GOT3 (cell line): Measurements from ENCODE around the gene STK35.

Experiments
- DNase-seq: peaks from one replicate; lab custom pipeline; 2025; ENCODE audit warnings: mixed read lengths; lab: John Stamatoyannopoulos, UW

STK35 gene

DNA sequence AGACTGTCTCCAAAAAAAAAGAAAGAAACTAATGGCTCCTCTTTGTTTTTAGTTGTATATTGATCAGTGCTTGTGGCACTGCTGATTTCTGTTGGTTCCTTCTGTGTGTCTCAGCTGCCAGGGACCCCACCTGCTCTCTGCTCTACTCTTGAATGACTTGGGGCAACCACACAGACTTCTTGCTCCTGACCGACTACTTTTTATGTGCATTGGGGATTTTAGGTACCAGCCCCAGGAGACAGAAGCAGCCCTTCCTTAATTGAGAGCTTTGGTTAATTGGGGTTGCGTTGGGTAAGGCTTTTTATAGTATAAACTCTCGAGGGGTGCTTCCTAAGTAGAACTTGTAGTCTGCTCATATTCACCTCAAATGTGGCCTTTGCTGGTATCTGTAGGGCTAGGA is 6.9 kb downstream of the STK35 start:
- DNase-seq = no peak

DNA sequence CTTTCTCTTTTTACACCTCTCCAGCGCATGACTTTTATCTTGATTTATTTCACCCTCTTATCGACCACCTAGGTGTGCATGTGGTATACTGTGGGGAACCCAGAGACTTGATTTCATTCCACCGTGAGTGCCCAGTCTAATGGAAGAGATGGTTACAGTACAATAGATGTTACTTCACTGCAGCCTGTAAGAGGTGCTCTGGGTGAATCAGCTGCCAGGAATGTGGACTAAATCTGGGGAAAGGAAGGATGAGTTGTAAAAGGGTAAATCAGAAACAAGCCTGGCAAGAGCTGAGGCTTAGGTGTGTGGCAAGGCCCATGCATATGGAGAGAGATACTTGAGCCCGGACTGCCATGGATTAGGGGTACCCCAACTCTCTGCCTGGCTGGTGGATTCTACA is 7.4 kb downstream of the STK35 start:
- DNase-seq = no peak

DNA sequence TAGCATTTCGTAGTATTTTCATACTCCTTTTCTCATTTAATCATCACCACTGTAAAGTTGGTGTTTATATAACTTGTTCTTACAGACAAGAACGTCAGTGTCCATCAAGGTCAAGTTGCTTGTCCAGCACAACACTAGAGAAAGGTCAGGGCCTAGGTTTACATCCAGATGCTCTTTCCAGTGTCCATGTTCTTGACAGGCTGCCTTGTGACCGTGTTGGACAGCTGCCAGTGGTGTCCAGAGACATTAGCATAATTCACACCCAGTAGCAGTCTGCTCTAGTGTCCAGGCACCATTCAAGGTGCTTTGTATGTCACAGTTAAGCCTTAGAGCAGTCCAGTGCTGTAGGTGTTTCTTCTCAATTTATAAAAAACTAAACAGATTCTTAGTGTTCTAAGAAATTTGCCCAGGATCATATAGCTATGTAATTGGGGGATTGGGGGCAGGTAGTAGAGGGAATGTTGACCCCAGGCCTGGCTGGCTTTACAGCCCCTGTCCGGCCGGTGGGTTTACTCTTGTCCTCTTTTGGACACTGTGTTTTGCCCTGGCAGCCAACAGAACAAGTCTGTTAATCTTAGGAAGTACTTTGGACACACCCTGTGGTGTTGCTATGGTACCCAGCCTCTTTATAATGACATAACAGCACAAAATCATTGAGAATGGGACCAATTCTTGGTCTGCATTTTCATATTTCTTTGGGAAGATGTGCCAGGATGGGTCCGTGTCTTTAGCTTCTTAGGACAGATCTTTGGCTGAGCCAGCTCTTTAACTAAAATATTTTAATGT is 8.0 kb downstream of the STK35 start:
- no peak for DNase-seq

DNA sequence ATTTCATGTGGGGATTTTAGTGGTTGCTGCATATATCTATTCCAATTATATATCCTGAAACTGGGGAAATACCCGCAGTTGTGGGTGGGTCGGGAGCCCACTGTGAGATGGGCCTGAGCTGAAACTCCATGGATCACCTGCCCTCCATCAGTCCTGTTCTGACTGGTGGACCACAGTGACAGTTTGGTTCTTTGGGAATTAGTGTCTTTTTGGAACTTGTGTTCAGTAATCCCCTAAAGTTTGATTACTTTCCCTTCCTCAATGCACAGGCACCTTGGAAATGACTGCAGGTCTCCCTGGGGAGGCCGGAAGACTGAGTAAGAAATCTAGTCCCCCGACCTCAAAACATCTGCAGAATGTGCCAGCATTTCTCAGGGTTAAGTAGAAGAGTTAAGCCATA is 11.3 kb downstream of the STK35 start:
- no peak for DNase-seq

DNA sequence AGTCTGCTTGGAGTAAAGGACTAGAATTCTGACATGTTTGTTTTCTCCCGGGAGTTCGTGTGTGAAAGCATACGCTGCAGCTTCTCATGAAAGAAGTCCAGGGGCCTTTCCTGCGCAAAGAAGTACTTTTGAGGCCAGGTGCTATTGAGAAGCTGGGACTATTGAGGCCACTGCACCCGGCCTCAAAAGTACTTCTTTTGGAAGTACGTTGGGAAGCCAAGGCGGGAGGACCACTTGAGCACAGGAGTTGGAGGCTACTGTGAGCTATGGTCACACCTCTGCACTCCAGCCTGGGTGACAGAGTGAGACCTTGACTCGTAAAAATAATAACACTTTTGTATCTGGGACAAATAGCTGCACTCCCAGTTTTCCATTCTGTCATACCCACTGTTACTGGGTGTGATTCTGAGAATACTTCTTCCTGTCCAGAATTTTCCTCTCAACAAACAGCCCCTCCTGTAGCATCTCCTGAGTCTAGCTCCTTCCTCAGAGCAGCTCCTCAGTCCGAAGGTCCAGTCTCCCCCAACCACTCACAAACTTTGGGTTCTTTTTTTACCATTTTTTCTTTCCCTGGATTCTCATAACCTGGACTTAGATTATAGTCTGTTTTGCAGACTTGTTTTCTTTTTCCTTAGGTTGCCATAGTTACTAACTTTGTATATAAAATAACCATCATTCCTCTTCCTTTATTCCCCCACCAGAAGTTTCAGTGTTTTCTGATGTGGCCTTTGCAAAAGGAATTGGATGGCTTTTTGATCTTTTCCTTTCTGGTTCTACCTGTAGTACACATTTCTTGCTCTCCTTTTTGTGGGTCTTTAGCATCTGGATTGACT is 12.7 kb downstream of the STK35 start:
- DNase-seq = no peak

DNA sequence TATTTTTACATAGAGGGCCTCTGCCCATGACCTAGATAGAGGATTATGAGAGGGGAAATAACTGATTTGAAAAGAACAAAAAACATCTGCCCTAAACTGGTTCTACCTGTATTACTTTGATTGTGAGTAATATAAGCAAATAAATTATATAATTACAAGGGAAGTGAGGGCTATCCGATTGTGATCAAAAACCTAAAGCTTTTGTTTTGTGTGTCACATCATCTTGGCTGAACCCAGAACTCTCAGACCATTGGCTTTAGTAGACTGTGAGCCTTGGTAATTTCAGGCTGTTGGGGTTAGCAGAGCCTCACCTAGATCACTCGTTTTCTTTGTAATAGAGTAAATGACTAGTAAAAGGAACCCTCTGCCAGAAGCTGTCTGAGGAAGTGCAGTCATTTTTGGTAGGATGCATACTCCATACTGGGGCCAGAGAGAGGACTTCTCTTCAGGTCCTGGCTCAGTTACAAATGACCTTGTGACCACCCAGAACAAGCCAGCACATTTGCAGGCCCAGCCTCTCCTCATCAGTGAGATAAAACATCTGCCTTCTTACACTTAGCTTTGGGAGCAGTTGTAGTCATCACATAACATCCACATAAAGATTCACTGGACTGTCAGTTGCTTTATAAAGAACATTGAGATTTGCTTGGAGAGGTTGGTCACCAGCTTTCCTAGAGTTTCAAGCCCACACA is 13.5 kb downstream of the STK35 start:
- no peak for DNase-seq

DNA sequence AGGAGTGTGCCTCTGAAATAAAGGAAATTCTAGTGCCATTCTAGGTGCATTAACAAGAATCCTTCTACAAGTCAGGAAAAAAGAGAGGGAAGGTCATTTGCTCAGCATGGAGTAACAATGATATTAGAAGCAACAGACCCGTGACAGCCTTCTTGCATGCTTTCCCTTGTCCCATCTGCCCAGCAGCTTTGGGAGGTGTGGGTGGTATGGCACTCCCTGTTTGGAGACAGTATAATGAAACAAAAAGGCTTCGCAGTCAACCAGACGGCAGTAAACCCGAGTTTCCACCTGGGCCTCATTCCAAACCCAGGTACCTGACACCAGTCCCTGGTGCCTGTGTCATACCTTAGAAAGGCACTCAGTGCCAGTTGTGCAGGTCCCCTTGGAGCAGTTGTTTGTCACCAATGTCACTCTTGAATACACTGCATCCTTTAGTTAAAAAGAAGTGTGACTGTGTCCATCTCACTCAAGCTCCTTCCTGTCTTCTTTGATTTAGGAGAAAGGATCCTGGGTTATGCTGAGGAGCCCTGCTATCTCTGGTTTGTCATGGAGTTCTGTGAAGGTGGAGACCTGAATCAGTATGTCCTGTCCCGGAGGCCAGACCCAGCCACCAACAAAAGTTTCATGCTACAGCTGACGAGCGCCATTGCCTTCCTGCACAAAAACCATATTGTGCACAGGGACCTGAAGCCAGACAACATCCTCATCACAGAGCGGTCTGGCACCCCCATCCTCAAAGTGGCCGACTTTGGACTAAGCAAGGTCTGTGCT is 14.7 kb downstream of the STK35 start:
- no peak for DNase-seq

DNA sequence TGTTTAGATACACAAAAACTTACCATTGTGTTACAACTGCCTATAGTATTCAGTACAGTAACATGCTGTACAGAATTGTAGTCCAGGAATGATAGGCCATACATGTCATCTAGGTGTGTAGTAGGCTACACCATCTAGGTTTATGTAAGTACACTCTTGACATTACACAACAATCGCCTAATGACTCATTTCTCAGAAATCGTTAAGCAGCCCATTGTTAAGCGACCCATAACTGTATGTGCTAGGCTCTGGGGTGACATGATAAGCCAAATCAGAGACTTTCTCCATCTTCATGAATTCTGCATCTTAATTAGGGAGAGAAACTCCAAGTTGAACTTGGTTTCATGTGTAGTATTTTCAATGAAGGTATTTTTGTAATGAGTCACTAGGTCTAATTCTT is 17.2 kb downstream of the STK35 start:
- DNase-seq = no peak

DNA sequence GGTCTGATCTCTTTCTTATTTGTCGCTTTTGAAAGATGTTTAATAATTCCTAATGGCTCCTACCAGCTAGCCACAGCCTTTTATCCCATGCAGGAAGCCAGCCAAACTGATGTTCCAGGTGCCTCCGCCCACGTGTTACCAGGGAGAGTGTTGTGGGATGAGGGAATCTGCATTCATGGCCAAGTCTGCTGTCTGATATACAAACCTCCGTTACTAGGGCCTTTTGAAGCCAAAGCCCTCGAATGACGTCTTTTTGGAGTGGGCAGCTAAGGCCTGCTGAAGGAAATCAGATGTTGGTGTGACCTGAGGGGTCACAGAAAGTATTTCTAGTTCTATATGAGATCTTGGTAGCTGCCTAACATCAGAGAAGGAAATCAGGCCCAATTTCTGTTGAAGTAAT is 21.3 kb downstream of the STK35 start:
- no peak for DNase-seq

DNA sequence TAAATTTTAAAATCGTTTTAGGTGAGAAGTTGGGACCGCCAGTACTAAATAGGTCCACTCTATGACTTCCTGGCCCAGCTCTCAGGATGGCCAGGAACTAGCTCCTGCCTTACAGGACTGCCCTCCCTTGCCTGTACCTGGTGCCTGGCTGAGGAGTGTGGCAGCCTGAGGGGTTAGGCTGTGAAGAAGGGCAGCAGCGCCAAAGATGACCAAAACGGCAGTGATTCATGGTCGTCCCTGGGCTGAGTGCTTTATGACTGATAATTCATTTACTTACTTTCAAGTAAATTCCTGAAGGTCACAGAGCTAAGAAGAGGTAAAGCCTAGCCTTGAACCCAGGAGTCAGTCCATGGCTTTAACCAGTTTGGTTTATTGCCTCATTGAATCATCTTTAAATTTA is 22.1 kb downstream of the STK35 start:
- no peak for DNase-seq

DNA sequence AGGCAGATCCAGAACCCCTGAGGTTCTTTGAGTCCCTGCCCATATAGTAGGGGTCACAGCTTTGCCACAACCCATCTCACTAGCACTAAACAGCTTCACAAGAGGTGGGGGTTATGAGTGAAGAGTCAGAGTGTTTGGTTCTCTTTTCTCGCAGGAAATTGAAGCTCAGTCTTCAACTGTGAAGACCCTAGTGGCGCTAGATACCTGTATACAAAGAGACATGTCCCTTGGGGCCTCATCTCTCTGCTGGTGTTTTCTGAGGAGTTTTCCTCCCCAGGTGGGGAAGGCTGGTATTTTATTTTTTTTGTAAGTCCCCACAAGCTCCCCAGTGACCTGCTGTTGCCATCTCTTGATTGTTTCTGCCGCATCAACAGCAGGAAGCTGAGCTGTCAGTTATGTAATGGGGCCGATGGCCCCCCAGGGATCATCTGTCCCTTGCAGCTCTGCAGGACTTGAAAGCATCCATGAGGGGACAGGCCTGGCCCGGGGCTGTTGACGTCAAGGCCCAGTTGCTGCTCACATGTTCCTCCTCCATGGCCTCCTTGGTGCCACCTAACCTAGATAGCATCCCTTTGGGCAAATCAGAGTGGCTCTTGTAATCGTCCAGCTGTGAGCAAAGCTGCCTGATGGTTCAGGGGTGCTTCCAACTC is 23.1 kb downstream of the STK35 start:
- no peak for DNase-seq

DNA sequence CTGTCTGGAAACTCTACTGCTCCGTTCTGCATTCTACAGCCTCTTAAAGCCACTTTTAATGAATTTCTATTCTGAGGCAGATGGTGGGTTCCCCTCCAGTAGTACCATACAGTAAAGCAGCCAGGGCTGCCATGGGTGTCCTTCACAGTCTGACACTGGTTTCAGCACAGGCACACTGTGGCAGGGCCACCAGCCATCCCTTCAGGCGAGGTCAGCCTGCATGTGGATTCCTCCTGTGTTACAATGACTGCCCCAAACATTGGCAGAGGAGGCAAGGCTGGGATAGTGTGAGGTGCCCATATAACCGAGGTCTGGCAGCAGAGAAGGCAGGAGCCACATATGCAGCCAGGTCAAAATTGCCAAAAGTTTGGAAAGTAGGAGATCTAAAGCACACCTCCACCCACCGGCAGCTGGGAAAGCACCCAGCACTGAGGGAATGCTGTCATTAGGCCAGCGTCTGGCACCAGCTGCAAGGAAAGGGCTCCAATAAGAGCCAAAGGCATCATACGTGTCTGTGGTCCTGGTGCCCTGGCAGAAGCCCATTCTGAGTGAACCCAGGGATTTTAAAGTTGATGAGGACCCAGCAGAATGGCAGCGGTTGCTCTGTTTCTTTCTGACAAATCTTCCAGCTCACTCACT is 24.0 kb downstream of the STK35 start:
- no peak for DNase-seq

DNA sequence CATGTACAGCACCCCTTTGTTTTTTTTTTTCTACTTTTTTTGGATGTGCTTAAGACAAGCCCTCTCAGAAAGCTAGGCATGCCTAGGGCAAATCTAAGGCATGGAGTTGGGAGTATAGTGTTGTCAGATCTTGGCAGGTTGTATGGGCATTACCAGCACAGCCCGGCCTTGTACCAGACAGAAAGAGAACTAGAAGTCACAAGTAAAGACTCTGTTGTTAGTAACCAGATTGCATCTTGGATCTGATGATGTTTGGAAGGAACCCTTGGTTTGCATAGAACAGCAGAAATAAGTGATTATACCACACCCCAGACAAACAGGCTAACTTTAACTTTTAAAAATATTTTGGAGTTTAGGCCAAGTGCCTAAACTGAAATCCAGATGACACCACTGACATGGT is 25.6 kb downstream of the STK35 start:
- DNase-seq = no peak

DNA sequence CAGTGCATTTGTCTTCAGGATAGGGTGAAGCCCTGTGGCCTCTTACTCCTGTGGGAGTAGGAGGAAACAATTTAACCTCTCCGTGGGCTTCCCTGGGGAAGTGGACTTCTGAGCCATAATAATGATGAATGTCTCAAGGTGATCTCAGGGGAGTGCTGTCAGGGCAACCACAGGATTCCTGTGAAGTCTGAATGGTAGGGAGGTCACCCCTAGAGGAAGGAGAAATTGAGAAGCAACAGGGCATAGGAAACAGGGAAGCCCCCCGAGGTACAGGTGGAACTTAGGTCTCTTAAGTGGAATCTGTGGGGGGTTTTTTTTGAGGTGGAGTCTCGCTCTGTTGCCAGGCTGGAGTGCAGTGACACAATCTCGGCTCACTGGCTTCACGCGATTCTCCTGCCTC is 26.9 kb downstream of the STK35 start:
- DNase-seq = no peak

DNA sequence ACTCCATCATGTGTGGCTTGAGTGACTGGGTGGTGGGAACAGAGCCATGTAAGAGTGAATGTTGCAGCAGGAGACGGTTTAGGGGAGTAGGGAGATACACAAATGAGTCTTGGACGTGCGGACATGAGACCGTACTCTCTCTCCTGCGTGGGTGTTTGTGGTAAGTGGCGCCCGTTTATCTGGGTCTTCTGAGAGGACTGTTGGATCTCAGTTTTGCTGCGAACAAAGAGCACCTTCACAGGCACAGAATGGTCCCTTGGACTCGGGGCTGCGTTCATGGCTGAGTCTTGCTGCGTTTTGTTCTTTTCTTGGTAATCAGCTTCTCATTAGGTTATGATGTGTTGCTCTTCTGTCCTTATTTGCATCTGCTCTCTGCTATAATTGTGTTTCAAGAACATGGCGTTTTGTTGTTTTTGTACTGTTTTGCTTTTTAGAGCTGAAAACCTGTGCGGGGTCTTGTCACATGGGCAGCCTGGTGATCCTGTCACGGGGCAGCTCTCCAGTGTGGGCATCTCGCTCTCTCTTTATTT is 28.5 kb downstream of the STK35 start:
- no peak for DNase-seq

DNA sequence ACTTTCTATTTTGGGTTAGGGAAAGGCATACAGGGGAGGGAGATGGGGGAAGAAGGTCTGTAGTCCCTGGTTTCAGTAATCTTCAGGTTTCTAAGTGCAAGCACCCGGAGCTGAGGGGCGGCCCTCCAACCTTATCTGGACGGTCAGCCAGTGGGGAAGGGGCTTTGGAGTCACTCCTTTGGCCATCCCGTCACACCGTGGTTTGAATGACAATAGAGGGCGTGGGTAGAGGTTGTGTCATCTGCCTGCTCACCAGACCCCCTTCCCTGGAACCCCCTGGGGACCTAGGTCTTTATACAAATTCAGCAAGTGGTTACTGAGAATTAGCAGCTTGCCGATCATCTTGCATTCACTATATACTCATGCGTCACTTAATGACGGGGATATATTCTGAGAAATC is 29.1 kb downstream of the STK35 start:
- no peak for DNase-seq

DNA sequence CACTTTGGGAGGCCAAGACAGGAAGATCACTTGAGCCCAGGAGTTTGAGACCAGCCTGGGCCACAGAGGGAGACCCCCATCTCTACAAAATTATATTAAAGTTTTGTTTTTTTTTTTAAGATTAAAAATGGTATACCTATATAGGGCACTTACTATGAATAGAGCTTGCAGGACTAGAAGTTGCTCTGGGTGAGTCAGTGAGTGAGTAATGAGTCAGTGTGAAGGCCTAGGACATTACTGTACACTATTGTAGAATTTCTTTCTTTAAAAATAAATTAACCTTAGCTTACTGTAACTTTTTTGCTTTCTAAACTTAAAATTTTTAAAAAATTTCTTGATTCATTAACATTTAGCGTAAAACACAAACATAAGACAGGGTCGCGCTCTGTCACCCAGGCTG is 29.7 kb downstream of the STK35 start:
- no peak for DNase-seq

DNA sequence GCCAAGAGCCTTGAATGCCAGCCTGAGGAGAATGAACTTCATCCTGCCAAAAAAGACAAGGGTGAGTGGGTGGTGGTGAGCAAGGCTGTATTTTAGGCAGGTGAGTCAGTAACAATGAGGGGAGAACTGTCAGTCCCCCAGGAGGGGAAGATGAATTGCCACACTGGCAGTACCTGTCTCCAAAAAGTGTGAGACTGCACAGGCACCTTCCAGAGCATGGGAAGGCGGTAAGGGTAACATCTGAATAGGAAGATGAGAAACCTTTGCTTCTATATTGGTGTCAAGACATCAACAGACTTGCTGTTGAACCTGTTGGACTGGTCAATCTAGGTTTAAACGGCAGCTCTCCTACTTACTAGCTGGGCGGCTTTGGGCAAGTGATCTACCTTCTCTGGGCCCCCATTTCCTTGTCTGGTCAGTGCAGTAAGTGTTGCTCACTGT is 30.9 kb downstream of the STK35 start:
- no peak for DNase-seq

DNA sequence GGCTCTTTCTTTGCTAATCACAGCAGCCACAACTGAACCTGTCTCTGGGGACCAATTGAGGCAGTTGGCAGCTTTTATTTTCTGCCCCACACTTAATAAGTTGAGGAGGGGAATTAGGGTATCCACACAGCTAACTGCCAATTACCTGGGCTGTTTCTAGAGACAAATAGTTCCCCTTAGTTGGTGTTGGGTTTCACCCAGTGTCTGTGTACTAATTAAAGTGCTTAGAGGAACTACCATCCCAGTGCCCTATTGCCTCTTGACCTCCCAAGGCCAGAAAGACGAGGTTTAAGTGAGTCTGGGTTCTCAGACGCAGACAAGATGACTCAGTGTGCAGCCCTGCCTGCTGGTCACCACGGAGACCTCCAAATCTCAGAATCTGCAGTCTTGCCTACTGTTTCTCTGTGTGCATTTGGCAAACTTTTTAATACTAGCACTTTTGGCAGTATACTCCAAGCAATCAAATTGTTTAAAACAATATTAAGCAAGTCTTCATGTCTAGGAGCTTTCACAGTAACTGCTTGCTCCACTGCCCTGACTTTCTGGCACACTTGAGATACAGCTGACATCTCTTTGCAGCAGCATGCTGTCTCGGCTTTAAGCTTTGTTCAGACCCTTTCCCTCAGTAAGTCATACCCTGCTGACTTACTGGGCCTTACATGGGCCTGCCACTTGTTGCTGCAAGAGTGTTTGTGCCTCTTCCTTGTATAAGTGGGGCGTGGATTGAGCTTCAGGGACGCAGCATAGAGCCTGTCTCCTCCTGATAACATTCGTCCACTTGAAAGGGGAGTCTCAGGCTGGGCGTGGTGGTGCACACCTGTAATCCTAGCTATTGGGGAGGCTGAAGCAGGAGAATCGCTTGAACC is 31.9 kb downstream of the STK35 start:
- no peak for DNase-seq

DNA sequence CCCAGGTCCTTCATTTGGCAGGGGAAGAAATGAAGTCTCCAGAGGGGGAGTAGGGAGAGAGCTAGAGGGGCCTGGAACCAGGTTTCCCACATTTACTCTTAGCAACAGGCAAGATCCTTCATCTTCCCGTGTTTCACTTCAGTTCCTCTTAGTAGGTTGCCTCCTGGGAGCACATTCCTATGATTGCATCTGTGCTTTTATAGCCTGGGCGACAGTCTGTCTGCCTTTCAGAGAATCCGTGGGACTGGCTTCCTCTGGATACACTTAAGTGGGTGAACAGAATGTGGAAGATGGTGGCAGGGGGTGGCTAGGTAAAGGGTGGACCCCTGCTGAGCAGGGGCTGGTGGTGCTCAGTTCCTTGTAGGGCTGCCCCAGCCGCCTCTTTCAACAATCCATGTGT is 33.4 kb downstream of the STK35 start:
- DNase-seq = no peak
